Superior temporal gyrus (tissue), 1 donor: ENCODE data around the gene ST6GAL1.
A peak's percentile ranks its signal among the peaks of the same experiment; 100 is the strongest.
"Not testable (repeated sequence)": the region's sequence is repeated elsewhere in the genome, so short reads cannot be mapped to it uniquely, and the experiment has no call there.

Experiments used
- DNase-seq: peaks from one replicate; pipeline ENCODE4 v3.0.0-alpha.2; 2016; ENCODE audit errors: extremely low spot score

Gene ST6GAL1

GRCh38 chr3:186967686-186968085, 37.4 kb downstream of the ST6GAL1 start:
- no peak for DNase-seq

- DNase-seq = no peak
Measured at GRCh38 chr3:186969607-186970006, 39.3 kb downstream of the ST6GAL1 start.

GRCh38 chr3:186971106-186971505, 40.8 kb downstream of the ST6GAL1 start:
- DNase-seq = not testable (repeated sequence)

- no peak for DNase-seq
Measured at GRCh38 chr3:186971578-186971977, 41.3 kb downstream of the ST6GAL1 start.

GRCh38 chr3:186973702-186974101, 43.4 kb downstream of the ST6GAL1 start:
- no peak for DNase-seq

- DNase-seq = no peak
Measured at GRCh38 chr3:186974824-186975313, 44.5 kb downstream of the ST6GAL1 start.

- no peak for DNase-seq
Measured at GRCh38 chr3:186975726-186976125, 45.4 kb downstream of the ST6GAL1 start.

GRCh38 chr3:186976837-186977750, 46.8 kb downstream of the ST6GAL1 start:
- peak; percentile 53 for DNase-seq

GRCh38 chr3:186978712-186979111, 48.4 kb downstream of the ST6GAL1 start:
- DNase-seq = no peak

GRCh38 chr3:186979852-186980251, 49.5 kb downstream of the ST6GAL1 start:
- no peak for DNase-seq

GRCh38 chr3:186980989-186981388, 50.7 kb downstream of the ST6GAL1 start:
- DNase-seq = no peak

GRCh38 chr3:186983659-186984058, 53.3 kb downstream of the ST6GAL1 start:
- no peak for DNase-seq

GRCh38 chr3:186984064-186984463, 53.7 kb downstream of the ST6GAL1 start:
- DNase-seq = no peak

- no peak for DNase-seq
Measured at GRCh38 chr3:186985661-186986364, 55.5 kb downstream of the ST6GAL1 start.

GRCh38 chr3:186986406-186986805, 56.1 kb downstream of the ST6GAL1 start:
- DNase-seq = no peak

GRCh38 chr3:186986816-186987215, 56.5 kb downstream of the ST6GAL1 start:
- no peak for DNase-seq

- no peak for DNase-seq
Measured at GRCh38 chr3:186988806-186989205, 58.5 kb downstream of the ST6GAL1 start.

GRCh38 chr3:186989429-186989828, 59.1 kb downstream of the ST6GAL1 start:
- no peak for DNase-seq

GRCh38 chr3:186990277-186990676, 60.0 kb downstream of the ST6GAL1 start:
- DNase-seq = no peak

GRCh38 chr3:186990878-186991308, 60.6 kb downstream of the ST6GAL1 start:
- DNase-seq = no peak

GRCh38 chr3:186991470-186991869, 61.1 kb downstream of the ST6GAL1 start:
- DNase-seq = no peak

- not testable (repeated sequence) for DNase-seq
Measured at GRCh38 chr3:186992096-186992495, 61.8 kb downstream of the ST6GAL1 start.
